Measurements from ENCODE around the gene FDX1. TPM values are rescaled to one million over a fixed set of nuclear protein-coding genes. Genes with fewer than 3 reads are reported as not detected.

FDX1 gene
- total and polyA plus RNA-seq, 2 of the 8 experiments (the other 6 are each of a cell fraction or from before 2014, with no cell fraction given) = 3.7 to 9.6 TPM

GRCh38 chr11:110486156-110486555, 56.4 kb downstream of the FDX1 start (continued):
- TF ChIP-seq CHD7 (IDR thresholded peaks at IDR 0.05; ENCODE audit: insufficient replicate concordance, low read length) (no peak), ZNF274 (IDR thresholded peaks at IDR 0.05; ENCODE audit: borderline replicate concordance, extremely low read depth, low read length) (no peak), POLR2AphosphoS5 (IDR thresholded peaks at IDR 0.05; ENCODE audit: low read depth, low read length) (no peak)
